HG03159 (cell line): Measurements from ENCODE around the gene DENND11.

ENCODE experiments used
- ATAC-seq: cut with Tn5 transposase; IDR thresholded peaks from one replicate; pipeline ENCODE4 v1.9.1; 2021; ENCODE audit warnings: mild to moderate bottlenecking, moderate library complexity; ENCODE audit not compliant: unreplicated experiment

DENND11 gene

DNA sequence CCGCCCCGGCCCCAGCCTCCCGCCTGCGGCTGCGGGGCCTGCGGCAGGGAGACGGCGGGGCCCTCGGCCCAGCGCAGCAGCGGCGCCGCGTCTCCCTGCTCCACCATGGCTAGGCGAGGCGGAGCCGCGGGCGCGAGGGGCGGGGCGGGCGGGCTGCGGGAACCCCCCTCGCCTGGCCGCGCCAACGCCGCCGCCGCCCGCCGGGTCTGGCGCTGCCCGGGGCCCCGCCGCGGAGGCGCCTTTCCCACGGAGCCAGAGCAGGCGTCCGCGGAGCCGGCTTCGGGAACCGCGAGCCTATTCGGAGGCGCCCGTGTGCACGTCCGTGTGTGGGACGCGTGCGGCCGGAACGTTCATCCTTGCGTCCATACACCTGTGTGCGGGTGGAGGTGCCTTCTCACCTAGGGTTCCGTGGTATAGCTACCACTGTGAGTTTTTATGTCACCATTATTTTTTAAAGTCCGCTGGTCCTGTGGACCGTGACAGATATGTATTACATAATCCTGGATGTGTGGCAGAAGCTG is at the start of gene DENND11:
Gene DENND11 (minus strand): TSS at position 120 of the 521 bp plus-strand sequence. CDS start 13 bp downstream, at position 107.
- peak; percentile 75 for ATAC-seq

DNA sequence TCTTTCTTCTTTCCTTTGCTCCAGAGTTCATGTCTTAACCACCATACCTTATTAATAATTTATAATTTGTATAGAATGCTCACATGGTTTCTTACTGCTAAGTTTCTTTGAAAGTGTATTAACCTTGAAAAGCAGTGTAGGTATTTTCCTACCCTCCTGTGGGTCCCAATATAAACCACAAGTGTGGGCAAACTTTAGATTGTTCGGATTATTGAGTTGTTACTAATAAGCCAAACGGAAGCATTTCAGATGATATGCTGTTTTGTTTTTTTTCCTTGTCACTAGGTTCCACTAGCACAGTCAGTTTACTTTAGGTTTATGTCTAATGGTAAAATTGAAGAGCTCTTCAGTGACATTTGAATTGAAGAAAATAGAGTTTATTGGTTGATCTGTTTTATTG is 46.4 kb upstream of the DENND11 start:
- ATAC-seq, result no peak

GRCh38 chr7:141744131-141744530 is 42.2 kb upstream of the DENND11 start:
- no peak for ATAC-seq

DNA sequence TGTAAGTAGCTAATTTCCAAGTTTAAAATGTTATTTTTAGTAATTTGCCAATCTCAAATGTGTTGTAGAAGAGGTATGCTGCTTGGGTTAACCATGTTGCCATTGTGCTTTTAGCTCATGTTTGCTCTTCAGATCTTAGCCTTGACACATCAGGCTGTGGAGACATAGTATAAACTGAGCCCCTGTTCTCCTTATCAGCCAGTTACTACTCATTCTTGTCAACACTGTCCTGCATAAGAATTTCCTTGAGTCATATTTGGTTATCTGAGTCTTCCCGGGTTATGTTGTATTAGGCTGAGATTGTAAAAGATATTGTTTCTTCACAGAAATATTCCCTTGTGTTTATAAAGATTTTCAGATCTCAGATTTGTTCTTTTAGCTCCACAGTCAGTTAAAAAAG is 40.3 kb upstream of the DENND11 start:
- no peak for ATAC-seq

DNA sequence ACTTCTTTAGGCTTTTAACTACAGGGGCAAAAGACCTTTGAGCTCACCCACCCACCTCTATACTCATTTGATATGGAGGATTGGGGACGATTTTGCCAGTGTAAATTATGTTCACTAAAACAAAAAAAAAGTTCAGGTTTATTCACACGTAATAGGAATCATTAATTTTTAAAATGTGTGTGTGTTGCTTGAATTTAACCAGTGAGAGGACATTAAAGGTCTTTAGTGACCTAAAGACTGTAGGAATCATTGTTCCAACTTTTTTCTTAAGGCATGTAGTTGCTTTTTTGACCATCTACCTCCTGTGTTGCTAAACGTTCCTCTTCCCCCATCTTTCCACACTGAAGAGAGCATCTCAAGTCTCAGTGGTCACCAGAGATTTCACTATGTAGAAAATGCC is 37.3 kb upstream of the DENND11 start:
- no peak for ATAC-seq

DNA sequence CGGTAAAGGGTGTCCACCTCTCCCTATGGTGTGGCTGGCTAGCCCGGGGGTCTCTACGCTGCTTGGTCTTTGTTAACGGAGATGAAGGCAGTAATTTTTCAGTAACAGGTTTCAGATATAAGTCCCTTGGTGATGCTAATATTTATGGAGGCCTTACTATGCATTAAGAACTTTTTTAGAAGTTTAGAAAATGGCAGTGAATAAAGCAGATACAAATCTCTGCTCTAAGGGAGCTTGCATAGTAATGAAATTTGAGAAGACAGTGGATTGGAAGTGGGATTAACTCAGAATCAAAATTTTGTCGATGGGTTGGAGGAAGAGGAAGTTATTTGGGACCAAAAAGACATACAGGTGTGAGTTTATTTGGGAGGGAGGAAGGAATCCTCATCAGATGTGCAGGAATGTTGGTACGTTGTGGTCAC is 36.6 kb upstream of the DENND11 start:
- ATAC-seq, result no peak

- ATAC-seq, result peak; percentile 93
These were observed 36.0 kb upstream of the DENND11 start, which contains the start of gene SSBP1 for GRCh38 chr7:141737836-141738591. SSBP1 (plus strand) TSS chr7:141738358; CDS start chr7:141739167, 809 bp downstream.

DNA sequence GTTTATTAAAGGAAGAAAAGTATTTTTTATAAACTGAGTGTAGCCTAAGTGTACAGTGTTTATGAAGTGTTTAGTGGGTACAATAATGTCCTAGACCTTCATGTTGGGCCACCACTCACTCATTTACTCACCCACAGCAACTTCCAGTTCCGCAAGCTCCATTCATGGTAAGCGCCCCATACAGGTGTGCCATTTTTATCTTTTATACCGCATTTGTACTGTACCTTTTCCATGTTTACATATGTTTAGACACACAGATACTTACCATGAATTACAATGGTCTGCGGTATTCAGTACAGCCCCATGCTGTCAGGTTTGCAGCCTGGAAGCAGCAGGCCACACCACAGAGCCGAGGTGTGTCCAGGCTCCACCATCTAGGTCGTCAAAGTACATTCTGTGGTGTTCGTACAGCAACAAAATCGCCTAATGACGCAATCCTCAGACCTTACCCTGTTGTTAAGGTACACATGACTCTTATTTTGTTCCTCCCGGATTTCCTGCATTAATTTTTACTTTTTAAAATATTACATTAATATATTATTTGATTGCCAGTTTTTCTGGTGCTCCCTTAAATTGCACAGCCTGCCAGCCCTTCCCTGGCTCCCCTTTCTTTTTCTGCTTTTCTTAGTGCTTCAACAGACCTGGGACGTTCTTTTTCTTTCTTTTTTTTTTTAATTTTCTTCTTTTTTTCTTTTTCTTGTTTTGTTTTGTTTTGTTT is 35.3 kb upstream of the DENND11 start:
- ATAC-seq, result no peak

GRCh38 chr7:141731476-141732149 is 29.6 kb upstream of the DENND11 start:
- ATAC-seq, result no peak

- ATAC-seq, result no peak
These were observed 27.1 kb upstream of the DENND11 start for GRCh38 chr7:141729020-141729419.

GRCh38 chr7:141722529-141722928 is 20.6 kb upstream of the DENND11 start:
- ATAC-seq, result peak; percentile 61

DNA sequence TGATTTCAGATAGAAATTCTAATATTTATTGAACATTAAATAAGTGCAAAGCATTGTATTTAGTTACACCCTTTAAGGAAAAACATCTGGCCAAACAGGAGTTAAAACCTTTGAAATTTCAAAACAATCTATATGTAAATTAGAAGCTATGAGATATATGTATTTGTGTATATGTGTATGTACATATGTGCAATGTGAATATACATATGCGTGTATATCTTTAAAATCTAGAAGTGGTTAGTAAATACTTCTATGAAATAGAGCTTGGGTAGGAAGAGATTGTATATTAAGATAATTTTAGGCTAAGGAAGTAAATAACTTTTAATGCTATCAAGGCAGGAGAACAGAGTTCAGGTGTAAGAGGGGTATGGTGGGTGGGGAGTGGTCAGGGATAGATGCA is 15.5 kb upstream of the DENND11 start:
- ATAC-seq, result no peak

DNA sequence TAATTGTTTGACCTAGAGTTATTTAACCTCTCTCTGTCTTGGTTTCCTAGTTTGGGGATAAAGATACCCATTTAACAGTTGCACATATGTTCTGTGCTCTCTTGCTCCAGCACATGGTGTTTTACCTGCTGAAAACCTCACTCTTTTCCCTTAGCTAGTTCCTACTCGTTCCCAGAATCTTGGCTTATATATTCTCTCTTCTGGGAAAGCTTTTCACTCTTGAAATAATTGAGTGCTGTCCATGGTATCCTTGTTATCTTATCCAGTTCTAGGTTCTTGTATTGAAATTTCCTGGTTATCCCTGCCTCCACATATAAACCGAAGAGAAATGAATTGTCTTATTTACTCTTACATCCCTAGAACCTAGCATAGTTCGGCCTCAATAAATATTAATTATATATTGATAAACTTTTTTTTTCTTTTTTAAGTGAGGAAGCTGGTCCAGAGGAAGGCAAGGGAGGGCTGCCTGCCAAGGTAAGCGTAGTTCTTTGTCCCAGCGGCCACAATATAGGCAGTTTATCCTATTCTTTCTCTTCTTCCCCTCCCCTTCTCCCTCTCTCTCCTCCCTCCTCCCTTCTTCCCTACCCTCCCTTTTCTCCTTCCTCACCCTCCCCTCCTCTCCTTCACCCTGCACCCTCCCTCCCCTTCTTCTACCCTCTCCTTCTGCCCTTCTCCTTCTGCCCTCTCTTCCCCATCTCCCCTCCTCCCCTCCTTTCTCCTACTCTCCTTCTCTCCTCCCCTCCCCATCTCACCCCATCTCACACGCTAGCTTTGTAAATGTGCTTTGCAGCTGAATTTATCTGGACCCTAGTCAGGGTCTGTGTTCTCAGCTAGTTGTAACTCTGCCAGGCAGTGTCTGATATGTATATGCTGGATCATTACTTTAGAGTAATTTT is 14.1 kb upstream of the DENND11 start:
- ATAC-seq, result no peak

DNA sequence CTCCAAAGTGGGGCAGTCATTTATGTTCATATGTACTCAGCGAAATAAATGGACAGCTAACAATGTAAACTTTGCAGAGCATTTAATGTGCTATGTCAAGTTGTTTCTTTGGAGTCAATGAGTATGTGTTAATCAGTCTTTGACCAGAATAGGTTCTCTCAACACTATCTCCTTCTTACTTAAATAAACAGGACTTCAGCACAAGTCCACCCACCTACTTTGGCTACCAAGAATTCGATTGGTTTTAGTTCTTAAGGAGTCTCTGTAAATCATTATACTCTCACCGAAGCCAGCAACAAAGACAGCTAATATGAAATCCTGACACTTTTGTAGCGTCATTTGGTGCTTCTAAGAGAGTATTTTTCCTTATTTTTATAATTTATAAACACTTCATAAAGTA is 13.1 kb upstream of the DENND11 start:
- no peak for ATAC-seq

DNA sequence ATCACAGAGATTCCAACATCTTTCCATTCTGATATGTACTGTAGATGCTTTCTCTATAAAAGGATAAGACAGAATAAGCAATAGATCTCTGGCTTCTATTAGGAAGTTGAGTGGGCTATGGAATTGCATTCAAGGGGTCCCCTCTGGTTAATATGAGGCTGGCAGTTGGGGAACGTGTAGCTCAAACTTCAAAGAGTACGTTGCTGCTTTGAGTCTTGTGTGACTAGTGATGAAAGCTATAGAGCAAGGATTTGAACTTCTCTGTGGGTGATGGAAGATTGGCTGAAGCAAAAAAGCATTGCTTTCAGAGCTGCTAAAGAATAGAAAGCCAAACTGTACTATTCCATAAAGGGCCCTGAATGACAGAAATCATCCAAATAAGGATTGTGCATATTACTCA is 12.6 kb upstream of the DENND11 start:
- ATAC-seq, result no peak

GRCh38 chr7:141713890-141714289 is 11.9 kb upstream of the DENND11 start:
- ATAC-seq, result no peak

- no peak for ATAC-seq
These were observed 10.8 kb upstream of the DENND11 start for GRCh38 chr7:141712603-141713255.

DNA sequence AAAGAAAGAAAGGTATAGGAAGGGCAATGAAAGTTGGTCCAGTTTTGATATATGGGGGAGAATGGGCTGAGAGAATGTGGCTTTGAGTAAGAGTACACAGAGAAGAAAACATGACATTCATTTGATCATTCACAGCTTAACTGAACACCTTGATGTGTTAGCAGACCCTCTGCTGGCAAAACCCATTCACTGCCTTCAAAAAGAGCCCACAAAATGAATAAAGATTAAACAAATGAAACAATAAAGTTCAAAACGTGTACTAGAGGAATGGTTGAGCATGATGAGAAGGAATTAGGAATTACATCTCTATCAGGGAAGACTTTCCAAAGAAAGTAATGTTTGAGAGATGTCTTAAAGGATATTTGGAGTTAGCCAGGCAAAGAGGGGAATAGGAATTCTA is 8.3 kb upstream of the DENND11 start:
- ATAC-seq, result no peak

- no peak for ATAC-seq
These were observed 7.8 kb upstream of the DENND11 start for GRCh38 chr7:141709749-141710148.

- ATAC-seq, result no peak
These were observed 7.4 kb upstream of the DENND11 start for GRCh38 chr7:141709318-141709717.
